Lower leg skin (tissue), 3 donors: ENCODE measurements around the gene BGN.

Experiments
- CTCF ChIP-seq, 3 donors: fragments of 450-650 bp; IDR thresholded peaks; one replicate each; pipeline ENCODE4 v1.5.1; 2016; ENCODE audit warnings: antibody characterized with exemption in 3 of 3, mild to moderate bottlenecking in 3 of 3, moderate library complexity in 2 of 3
- POLR2A ChIP-seq, 2 donors: fragments of 450-650 bp; IDR thresholded peaks; one replicate each; pipeline ENCODE4 v1.6.1; 2016 to 2017; ENCODE audit warnings: antibody characterized with exemption in 2 of 2, mild to moderate bottlenecking in 1 of 2, moderate library complexity in 1 of 2

DNA sequence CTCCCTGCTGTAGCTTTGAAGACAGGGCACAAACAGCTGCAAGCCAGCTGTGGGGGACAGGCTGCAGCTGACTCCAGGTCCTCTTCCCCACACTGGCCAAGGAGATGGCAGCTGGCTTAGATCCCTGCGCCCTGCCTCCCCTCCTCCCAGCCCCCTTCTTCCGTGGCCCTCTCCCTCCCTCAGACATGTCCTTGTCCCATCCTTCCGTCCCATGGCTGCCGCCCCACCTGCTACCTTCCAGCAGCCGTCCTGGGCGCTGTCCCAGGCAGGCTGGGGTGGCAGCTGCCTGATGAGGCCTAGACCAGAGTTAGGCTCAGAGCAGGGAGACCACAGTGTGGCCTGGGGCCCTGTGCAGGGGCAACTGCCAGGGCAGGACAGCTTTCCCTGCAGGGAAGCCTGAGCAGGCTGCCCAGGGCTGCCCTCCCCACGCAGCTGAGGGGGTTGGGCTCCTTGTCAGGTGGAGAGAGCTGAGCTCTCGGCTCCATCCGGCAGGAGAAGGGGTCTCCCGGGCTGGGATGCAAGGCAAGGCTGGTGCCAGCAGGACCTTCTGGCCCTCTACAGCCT, 3.3 kb upstream of the BGN start:
- no peak for TF ChIP-seq CTCF (IDR thresholded peaks at IDR 0.05)
- TF ChIP-seq POLR2A (IDR thresholded peaks at IDR 0.05): no peak
